ENCODE data around the gene RNASE11.

RNASE11 gene

DNA sequence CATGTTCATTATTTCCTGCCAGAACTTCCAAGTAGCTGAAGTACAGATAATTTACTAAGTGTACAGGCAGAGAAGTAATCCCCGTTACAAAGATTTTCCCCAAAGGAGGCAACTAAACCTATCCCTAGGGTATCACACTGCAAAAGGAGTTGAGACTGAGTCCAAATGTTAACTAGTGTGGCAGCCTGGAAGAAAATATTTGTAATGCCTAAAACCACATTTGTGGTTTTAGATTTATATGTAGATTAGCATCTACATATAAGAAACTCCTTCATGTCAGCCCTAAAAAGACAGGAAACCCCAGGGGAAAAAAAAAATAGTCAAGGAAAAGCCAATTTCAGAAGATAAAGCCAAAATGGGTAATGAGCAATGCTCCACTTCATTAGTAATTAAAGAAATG is 4.8 kb upstream of the RNASE11 start:
- Mint-ChIP-seq H3K27me3 (ENCODE audit: low read depth, poor library complexity) (peaks cover 2% of the 10 kb centered on the region), H3K9me3 (no peaks in the 10 kb centered on the region), H3K4me3 (no peak overlapping the region), H3K27ac (no peak overlapping the region), H3K4me1 (no peaks in the 10 kb centered on the region), H3K36me3 (ENCODE audit: low read depth) (no peaks in the 10 kb centered on the region)
- TF ChIP-seq, protein P1, sequence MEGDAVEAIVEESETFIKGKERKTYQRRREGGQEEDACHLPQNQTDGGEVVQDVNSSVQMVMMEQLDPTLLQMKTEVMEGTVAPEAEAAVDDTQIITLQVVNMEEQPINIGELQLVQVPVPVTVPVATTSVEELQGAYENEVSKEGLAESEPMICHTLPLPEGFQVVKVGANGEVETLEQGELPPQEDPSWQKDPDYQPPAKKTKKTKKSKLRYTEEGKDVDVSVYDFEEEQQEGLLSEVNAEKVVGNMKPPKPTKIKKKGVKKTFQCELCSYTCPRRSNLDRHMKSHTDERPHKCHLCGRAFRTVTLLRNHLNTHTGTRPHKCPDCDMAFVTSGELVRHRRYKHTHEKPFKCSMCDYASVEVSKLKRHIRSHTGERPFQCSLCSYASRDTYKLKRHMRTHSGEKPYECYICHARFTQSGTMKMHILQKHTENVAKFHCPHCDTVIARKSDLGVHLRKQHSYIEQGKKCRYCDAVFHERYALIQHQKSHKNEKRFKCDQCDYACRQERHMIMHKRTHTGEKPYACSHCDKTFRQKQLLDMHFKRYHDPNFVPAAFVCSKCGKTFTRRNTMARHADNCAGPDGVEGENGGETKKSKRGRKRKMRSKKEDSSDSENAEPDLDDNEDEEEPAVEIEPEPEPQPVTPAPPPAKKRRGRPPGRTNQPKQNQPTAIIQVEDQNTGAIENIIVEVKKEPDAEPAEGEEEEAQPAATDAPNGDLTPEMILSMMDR (IDR thresholded peaks at IDR 0.05): no peak
- DNase-seq: no peak

DNA sequence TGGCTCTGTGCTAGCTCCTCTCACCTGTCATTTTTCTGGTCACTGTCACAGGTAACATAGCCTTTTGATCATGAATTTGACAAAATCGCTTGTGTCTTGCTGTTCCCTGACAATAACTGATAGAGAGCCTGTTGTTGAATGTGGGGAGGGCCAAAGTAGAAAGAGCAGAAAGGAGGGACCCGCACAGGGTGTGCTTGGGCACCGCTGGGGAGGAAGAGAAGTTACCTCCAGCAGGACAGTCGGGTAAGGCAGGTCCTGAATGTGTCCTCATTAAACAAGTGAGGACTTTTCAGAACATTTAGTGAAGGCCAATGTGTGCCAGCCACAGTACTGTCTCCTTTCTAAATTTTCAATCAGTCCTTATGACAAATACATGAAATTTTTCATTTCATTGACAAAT is 3.4 kb upstream of the RNASE11 start, which contains the start of gene RNASE12:
Gene RNASE12 (minus strand): TSS at position 142 of the 400 bp plus-strand sequence. CDS start 653 bp downstream, outside the sequence.
- peaks cover 3% of the 10 kb centered on the region for H3K27me3 Mint-ChIP-seq (ENCODE audit: low read depth, poor library complexity)
- no peaks in the 10 kb centered on the region for H3K9me3 Mint-ChIP-seq
- no peak within 1 kb of the TSS for H3K27ac Mint-ChIP-seq
- no peaks in the 10 kb centered on the region for H3K4me1 Mint-ChIP-seq
- H3K4me3 Mint-ChIP-seq: no peak within 1 kb of the TSS
- DNase-seq: no peak
- TF ChIP-seq, protein P1 (IDR thresholded peaks at IDR 0.05): no peak
- no peaks in the 10 kb centered on the region for H3K36me3 Mint-ChIP-seq (ENCODE audit: low read depth)

DNA sequence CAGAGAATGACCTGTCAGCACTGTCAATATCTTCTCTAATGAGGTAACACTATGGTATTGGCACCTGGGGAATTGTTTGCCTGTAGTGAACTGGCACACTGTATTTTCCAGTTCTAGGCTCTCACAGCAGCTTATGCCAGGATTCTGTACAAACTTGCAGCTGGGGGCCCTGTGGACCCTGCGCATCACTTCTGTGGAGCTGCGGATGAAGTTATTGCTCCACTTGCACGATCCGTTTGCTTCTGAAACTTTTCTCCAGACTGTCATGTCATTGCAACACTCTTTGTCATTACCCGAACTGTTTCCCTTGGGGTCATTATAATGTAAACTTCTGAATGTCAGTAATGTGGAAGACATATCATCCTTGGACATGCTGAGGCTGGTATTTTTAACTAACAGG is 3.9 kb downstream of the RNASE11 start:
- Mint-ChIP-seq H3K4me3 (no peak overlapping the region), H3K4me1 (peaks cover under 1% of the 10 kb centered on the region), H3K27ac (no peak overlapping the region), H3K27me3 (ENCODE audit: low read depth, poor library complexity) (peaks cover 3% of the 10 kb centered on the region), H3K36me3 (ENCODE audit: low read depth) (no peaks in the 10 kb centered on the region), H3K9me3 (no peaks in the 10 kb centered on the region)
- TF ChIP-seq, protein P1 (IDR thresholded peaks at IDR 0.05): no peak
- no peak for DNase-seq

- no peak overlapping the region for H3K27ac Mint-ChIP-seq
- DNase-seq: no peak
- H3K9me3 Mint-ChIP-seq: no peaks in the 10 kb centered on the region
- no peaks in the 10 kb centered on the region for H3K36me3 Mint-ChIP-seq (ENCODE audit: low read depth)
- TF ChIP-seq, protein P1 (IDR thresholded peaks at IDR 0.05): no peak
- H3K4me3 Mint-ChIP-seq: no peak overlapping the region
- H3K4me1 Mint-ChIP-seq: peaks cover 8% of the 10 kb centered on the region
- H3K27me3 Mint-ChIP-seq (ENCODE audit: low read depth, poor library complexity): peaks cover 3% of the 10 kb centered on the region
Observed at GRCh38 chr14:20583142-20583541, 4.7 kb downstream of the RNASE11 start.

- Mint-ChIP-seq H3K9me3 (no peaks in the 10 kb centered on the region), H3K36me3 (ENCODE audit: low read depth) (no peaks in the 10 kb centered on the region), H3K4me1 (peaks cover 9% of the 10 kb centered on the region), H3K27me3 (ENCODE audit: low read depth, poor library complexity) (no peaks in the 10 kb centered on the region), H3K27ac (no peak overlapping the region), H3K4me3 (no peak overlapping the region)
- DNase-seq: no peak
- TF ChIP-seq, protein P1 (IDR thresholded peaks at IDR 0.05): no peak
Observed at GRCh38 chr14:20580242-20580641, 7.6 kb downstream of the RNASE11 start.

DNA sequence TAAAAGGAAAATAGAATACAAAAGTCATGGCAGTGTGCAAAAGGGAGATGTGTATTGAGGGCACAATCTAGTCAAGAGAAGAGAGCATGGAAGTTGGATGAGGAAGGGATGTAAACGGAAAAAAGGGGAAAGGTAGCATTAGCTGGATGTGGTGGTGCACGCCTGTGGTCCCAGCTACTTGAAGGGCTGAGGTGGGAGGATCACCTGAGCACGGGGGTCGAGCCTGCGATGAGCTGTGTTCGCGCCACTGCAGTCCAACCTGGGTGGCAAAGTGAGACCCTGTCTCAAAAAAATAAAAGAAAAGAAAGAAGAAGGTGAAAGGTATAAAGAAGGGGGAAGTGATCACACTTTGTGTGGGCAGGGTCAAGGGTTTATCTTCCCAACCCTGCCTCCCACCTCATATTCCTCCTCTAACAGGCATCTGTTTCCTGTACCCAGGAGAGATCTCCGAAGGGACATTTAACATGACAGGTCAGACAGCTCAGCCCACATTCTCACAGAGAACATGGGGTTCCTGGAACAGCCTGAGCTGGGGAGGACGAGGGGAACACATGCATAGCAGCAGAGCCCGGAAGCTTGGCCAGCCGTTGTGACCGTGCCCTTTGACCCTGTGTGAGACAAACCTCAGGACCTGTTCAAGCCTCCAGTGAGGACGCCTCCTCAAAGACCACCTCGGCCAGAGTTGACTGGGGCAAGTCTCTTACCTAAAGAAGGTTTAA is 8.9 kb downstream of the RNASE11 start:
- H3K4me1 Mint-ChIP-seq: peaks cover 9% of the 10 kb centered on the region
- no peaks in the 10 kb centered on the region for H3K36me3 Mint-ChIP-seq (ENCODE audit: low read depth)
- TF ChIP-seq, protein P1 (IDR thresholded peaks at IDR 0.05): no peak
- H3K4me3 Mint-ChIP-seq: no peak overlapping the region
- H3K27ac Mint-ChIP-seq: no peak overlapping the region
- no peaks in the 10 kb centered on the region for H3K27me3 Mint-ChIP-seq (ENCODE audit: low read depth, poor library complexity)
- DNase-seq: no peak
- no peaks in the 10 kb centered on the region for H3K9me3 Mint-ChIP-seq

All from nephron progenitor cell (in vitro differentiated cells).